ENCODE results near the gene MAPK6. TPM values are rescaled to one million over a fixed set of nuclear protein-coding genes. Genes with fewer than 3 reads are reported as not detected.

The MAPK6 gene
- total RNA-seq, 6 donors from 2014 or later, result 6.7 to 34.1 (median 24.4) TPM

- Histone ChIP-seq H3K27me3 (no peaks in the 10 kb centered on the region), H3K4me3 (no peak overlapping the region), H3K27ac (peak overlapping the region in 1 of 4 donors; percentile 39), H3K36me3 (no peaks in the 10 kb centered on the region), H3K9me3 (no peaks in the 10 kb centered on the region), H3K4me1 (peaks cover 28 to 43% (median 31%) of the 10 kb centered on the region in 4 donors)
- WGBS, 2 donors, result 87 to 90% methylated on average over 5 of the region's 5 CpGs
- no peak for ATAC-seq (ENCODE audit: low FRiP score in 2 of 2)
- TF ChIP-seq POLR2AphosphoS5 (IDR thresholded peaks at IDR 0.05) (no peak), EP300 (IDR thresholded peaks at IDR 0.05) (no peak), CTCF (IDR thresholded peaks at IDR 0.05) (no peak), POLR2A (IDR thresholded peaks at IDR 0.05) (no peak)
- no peak for DNase-seq
Measured at GRCh38 chr15:52008359-52008697, 10.7 kb upstream of the MAPK6 start.

GRCh38 chr15:52008698-52009434 lies 10.2 kb upstream of the MAPK6 start:
- H3K27ac ChIP-seq, result peak overlapping the region in 1 of 4 donors; percentile 39
- H3K9me3 ChIP-seq, result no peaks in the 10 kb centered on the region
- DNase-seq, result no peak
- peaks cover 34 to 43% (median 37%) of the 10 kb centered on the region in 4 donors for H3K4me1 ChIP-seq
- 59 to 65% methylated on average over 2 of the region's 2 CpGs for WGBS, 2 donors
- ATAC-seq (ENCODE audit: low FRiP score in 2 of 2), result no peak
- no peaks in the 10 kb centered on the region for H3K36me3 ChIP-seq
- TF ChIP-seq POLR2AphosphoS5 (IDR thresholded peaks at IDR 0.05) (no peak), EP300 (IDR thresholded peaks at IDR 0.05) (no peak), POLR2A (IDR thresholded peaks at IDR 0.05) (no peak), CTCF (IDR thresholded peaks at IDR 0.05) (no peak)
- H3K27me3 ChIP-seq, result no peaks in the 10 kb centered on the region
- no peak overlapping the region for H3K4me3 ChIP-seq

GRCh38 chr15:52010633-52011595 lies 8.1 kb upstream of the MAPK6 start:
- TF ChIP-seq POLR2AphosphoS5 (IDR thresholded peaks at IDR 0.05), result no peak
- H3K36me3 ChIP-seq, result no peaks in the 10 kb centered on the region
- no peak overlapping the region for H3K4me3 ChIP-seq
- H3K27ac ChIP-seq, result peak overlapping the region in 3 of 4 donors; percentile 30 to 45 (median 37)
- ATAC-seq (ENCODE audit: low FRiP score in 2 of 2), result no peak
- WGBS, 2 donors, result 66 to 71% methylated on average over 14 of the region's 14 CpGs
- H3K9me3 ChIP-seq, result no peaks in the 10 kb centered on the region
- no peak for DNase-seq
- no peaks in the 10 kb centered on the region for H3K27me3 ChIP-seq
- peaks cover 34 to 43% (median 38%) of the 10 kb centered on the region in 4 donors for H3K4me1 ChIP-seq

- peaks cover 32 to 39% (median 36%) of the 10 kb centered on the region in 4 donors for H3K4me1 ChIP-seq
- no peak overlapping the region for H3K4me3 ChIP-seq
- WGBS, 2 donors, result 29 to 42% methylated on average over 3 of the region's 3 CpGs
- TF ChIP-seq EP300 (IDR thresholded peaks at IDR 0.05), result no peak
- TF ChIP-seq CTCF (IDR thresholded peaks at IDR 0.05), result no peak
- peak in 1 of 2 donors; percentile 37 for TF ChIP-seq POLR2AphosphoS5 (IDR thresholded peaks at IDR 0.05)
- no peak for TF ChIP-seq POLR2A (IDR thresholded peaks at IDR 0.05)
- no peaks in the 10 kb centered on the region for H3K36me3 ChIP-seq
- no peaks in the 10 kb centered on the region for H3K27me3 ChIP-seq
- ATAC-seq (ENCODE audit: low FRiP score in 2 of 2) (no peak), DNase-seq (no peak)
- peak overlapping the region in 2 of 4 donors; percentile 30 to 45 for H3K27ac ChIP-seq
- no peaks in the 10 kb centered on the region for H3K9me3 ChIP-seq
Measured at GRCh38 chr15:52011711-52012144, 7.3 kb upstream of the MAPK6 start.

- H3K36me3 ChIP-seq, result no peaks in the 10 kb centered on the region
- ATAC-seq (ENCODE audit: low FRiP score in 2 of 2) (no peak), DNase-seq (no peak)
- H3K27me3 ChIP-seq, result no peaks in the 10 kb centered on the region
- no peaks in the 10 kb centered on the region for H3K9me3 ChIP-seq
- H3K27ac ChIP-seq, result peak overlapping the region in 1 of 4 donors; percentile 23
- H3K4me3 ChIP-seq, result no peak overlapping the region
- peaks cover 27 to 34% (median 31%) of the 10 kb centered on the region in 4 donors for H3K4me1 ChIP-seq
- 43 to 56% methylated on average over 2 of the region's 2 CpGs for WGBS, 2 donors
- no peak for TF ChIP-seq CTCF (IDR thresholded peaks at IDR 0.05)
- no peak for TF ChIP-seq POLR2AphosphoS5 (IDR thresholded peaks at IDR 0.05)
- TF ChIP-seq EP300 (IDR thresholded peaks at IDR 0.05), result no peak
- TF ChIP-seq POLR2A (IDR thresholded peaks at IDR 0.05), result no peak
Measured at GRCh38 chr15:52012210-52012609, 6.8 kb upstream of the MAPK6 start.
